Activated CD4-positive, alpha-beta T cell treated with anti-CD3 and anti-CD28 coated beads for 4 hours (primary cell): ENCODE measurements around the gene GRIK3.

Experiments
- DNase-seq, 2 donors: peaks; one replicate each; pipeline ENCODE4 v3.0.0-alpha.2; 2020

GRIK3 gene

GRCh38 chr1:36975642-36976041, 58.7 kb downstream of the GRIK3 start:
- no peak for DNase-seq

GRCh38 chr1:36973056-36973455, 61.3 kb downstream of the GRIK3 start:
- DNase-seq = no peak

- DNase-seq = no peak
Observed at GRCh38 chr1:36971852-36972618, 62.3 kb downstream of the GRIK3 start.

- no peak for DNase-seq
Observed at GRCh38 chr1:36968730-36969129, 65.6 kb downstream of the GRIK3 start.

GRCh38 chr1:36966242-36966641, 68.1 kb downstream of the GRIK3 start:
- peak in 1 of 2 donors; percentile 5 for DNase-seq

GRCh38 chr1:36965275-36966159, 68.8 kb downstream of the GRIK3 start:
- DNase-seq = no peak

- no peak for DNase-seq
Observed at GRCh38 chr1:36964830-36965229, 69.5 kb downstream of the GRIK3 start.

GRCh38 chr1:36963006-36963405, 71.3 kb downstream of the GRIK3 start:
- no peak for DNase-seq

- no peak for DNase-seq
Observed at GRCh38 chr1:36961062-36961615, 73.2 kb downstream of the GRIK3 start.

- no peak for DNase-seq
Observed at GRCh38 chr1:36956570-36956969, 77.7 kb downstream of the GRIK3 start.

- no peak for DNase-seq
Observed at GRCh38 chr1:36955016-36955415, 79.3 kb downstream of the GRIK3 start.

- no peak for DNase-seq
Observed at GRCh38 chr1:36953061-36953460, 81.3 kb downstream of the GRIK3 start.

- DNase-seq = no peak
Observed at GRCh38 chr1:36951761-36952160, 82.6 kb downstream of the GRIK3 start.

GRCh38 chr1:36951292-36951750, 83.0 kb downstream of the GRIK3 start:
- no peak for DNase-seq

- no peak for DNase-seq
Observed at GRCh38 chr1:36950604-36951291, 83.6 kb downstream of the GRIK3 start.

GRCh38 chr1:36948606-36949005, 85.7 kb downstream of the GRIK3 start:
- DNase-seq = no peak

- DNase-seq = no peak
Observed at GRCh38 chr1:36948147-36948546, 86.2 kb downstream of the GRIK3 start.

GRCh38 chr1:36947384-36947783, 86.9 kb downstream of the GRIK3 start:
- DNase-seq = no peak

- no peak for DNase-seq
Observed at GRCh38 chr1:36944883-36945282, 89.4 kb downstream of the GRIK3 start.

- DNase-seq = no peak
Observed at GRCh38 chr1:36942148-36942547, 92.2 kb downstream of the GRIK3 start.

- no peak for DNase-seq
Observed at GRCh38 chr1:36941316-36941978, 92.9 kb downstream of the GRIK3 start.

- no peak for DNase-seq
Observed at GRCh38 chr1:36938819-36939218, 95.5 kb downstream of the GRIK3 start.
